AG10803 (cell line): ENCODE measurements around the gene NDRG2.

ENCODE experiments used
- DNase-seq: peaks from one replicate; pipeline ENCODE4 v3.0.0; 2010; ENCODE audit warnings: low read depth
- H3K4me3 ChIP-seq: 2 replicates; pipeline ENCODE4 v1.5.1; 2011; ENCODE audit warnings: mild to moderate bottlenecking, low read length, control low read depth
- TF ChIP-seq, protein P1 (sequence below): conservative IDR thresholded peaks from 2 replicates; pipeline ENCODE4 v1.5.1; 2011; ENCODE audit warnings: mild to moderate bottlenecking, low read length, control low read depth, inconsistent platforms

The NDRG2 gene

DNA sequence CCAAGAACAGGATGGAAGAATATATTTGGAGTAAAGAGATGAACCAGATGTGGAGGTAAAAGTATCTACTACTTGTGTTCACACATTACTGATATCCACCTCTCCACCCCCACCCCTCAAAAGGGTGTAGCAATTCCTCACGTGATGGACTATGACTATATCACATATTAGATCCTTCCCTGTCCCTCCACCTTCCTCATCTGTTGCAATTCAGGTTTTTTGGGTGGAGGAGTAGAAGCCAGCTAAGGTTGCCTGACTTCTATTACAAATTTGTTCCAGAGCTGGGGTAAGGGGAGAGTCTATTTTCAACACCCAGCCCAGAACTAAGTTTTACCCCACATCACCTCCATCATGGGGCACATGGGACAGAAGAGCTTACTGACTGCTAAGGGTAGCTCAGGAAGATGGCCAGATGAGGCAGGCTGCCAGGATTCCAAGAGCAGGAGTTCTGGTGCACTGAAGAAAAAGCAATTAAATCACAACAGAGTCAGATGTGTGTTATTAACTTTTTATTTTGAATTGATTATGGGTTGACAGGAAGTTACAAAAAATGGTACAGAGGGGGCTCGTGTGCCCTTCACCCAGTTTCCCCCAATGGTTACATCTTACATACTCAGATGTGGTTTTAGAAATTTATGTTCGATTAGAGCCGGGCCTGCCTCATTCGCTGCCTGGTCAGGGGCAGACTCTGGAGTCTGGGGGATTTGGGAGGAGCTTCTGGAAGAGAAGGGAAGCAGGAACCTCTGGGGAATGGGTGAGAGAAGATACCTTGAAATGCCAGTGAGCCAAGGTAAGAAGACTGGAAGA lies 7.7 kb upstream of the NDRG2 start:
- no peak overlapping the region for H3K4me3 ChIP-seq
- TF ChIP-seq, protein P1, sequence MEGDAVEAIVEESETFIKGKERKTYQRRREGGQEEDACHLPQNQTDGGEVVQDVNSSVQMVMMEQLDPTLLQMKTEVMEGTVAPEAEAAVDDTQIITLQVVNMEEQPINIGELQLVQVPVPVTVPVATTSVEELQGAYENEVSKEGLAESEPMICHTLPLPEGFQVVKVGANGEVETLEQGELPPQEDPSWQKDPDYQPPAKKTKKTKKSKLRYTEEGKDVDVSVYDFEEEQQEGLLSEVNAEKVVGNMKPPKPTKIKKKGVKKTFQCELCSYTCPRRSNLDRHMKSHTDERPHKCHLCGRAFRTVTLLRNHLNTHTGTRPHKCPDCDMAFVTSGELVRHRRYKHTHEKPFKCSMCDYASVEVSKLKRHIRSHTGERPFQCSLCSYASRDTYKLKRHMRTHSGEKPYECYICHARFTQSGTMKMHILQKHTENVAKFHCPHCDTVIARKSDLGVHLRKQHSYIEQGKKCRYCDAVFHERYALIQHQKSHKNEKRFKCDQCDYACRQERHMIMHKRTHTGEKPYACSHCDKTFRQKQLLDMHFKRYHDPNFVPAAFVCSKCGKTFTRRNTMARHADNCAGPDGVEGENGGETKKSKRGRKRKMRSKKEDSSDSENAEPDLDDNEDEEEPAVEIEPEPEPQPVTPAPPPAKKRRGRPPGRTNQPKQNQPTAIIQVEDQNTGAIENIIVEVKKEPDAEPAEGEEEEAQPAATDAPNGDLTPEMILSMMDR = no peak
- no peak for DNase-seq

DNA sequence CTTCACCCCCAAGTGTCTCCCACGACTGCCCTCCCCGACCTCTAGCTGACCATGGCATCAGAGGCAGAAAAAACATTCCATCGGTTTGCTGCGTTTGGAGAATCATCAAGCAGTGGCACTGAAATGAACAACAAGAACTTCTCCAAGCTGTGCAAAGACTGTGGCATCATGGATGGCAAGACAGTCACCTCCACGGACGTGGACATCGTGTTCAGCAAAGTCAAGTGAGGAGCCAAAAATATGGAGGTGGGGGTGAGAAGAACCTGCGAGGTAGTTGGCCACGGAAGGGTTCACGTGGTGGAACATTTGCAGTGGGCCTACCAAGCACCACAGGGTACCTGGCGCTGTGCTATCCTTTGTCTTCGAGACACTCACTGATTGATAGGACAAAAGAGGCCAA lies 5.7 kb upstream of the NDRG2 start:
- no peak for DNase-seq
- TF ChIP-seq, protein P1 = no peak
- H3K4me3 ChIP-seq = no peak overlapping the region

DNA sequence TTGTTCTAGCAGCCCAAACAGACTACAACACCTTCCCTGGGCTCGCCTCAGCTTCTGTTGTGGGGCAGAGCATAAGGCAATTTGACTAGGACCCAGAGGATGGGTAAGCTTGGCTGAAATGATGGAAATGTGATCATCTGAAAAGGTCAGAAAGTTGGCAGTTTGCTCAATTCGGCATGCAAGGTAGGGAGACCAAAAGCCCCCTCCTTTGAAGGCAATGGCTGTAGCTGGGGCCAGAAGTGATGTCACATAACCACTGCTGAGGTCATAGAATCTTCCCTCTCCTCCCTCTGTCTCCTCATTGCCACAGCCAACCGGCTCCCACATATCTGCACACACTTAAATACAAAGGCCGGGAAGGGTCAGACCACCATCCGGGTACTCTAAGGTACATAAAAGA lies 5.1 kb upstream of the NDRG2 start, which contains the start of gene TPPP2:
TPPP2 (plus strand) TSS at position 301 of the 400 bp plus-strand sequence. CDS start 365 bp downstream, outside the sequence.
- DNase-seq = no peak
- TF ChIP-seq, protein P1 = no peak
- no peak within 1 kb of the TSS for H3K4me3 ChIP-seq

DNA sequence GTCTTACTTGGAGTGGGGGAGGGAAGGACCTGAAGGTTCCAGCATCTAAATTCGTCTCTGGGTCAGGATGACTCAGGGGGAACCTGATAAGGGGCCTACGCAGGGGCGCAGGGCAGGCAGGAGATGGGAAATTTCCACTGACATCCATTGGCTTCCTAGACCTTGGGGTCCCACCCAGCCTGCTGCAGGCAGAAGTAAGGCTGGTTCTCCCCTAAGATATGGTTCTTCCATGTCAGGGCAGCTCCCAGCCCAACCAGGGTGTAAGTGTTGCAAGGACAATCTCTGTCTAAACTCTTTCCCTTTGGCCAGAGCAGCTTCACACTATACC lies 2.1 kb upstream of the NDRG2 start:
- no peak for DNase-seq
- TF ChIP-seq, protein P1 = no peak
- H3K4me3 ChIP-seq = no peak overlapping the region

DNA sequence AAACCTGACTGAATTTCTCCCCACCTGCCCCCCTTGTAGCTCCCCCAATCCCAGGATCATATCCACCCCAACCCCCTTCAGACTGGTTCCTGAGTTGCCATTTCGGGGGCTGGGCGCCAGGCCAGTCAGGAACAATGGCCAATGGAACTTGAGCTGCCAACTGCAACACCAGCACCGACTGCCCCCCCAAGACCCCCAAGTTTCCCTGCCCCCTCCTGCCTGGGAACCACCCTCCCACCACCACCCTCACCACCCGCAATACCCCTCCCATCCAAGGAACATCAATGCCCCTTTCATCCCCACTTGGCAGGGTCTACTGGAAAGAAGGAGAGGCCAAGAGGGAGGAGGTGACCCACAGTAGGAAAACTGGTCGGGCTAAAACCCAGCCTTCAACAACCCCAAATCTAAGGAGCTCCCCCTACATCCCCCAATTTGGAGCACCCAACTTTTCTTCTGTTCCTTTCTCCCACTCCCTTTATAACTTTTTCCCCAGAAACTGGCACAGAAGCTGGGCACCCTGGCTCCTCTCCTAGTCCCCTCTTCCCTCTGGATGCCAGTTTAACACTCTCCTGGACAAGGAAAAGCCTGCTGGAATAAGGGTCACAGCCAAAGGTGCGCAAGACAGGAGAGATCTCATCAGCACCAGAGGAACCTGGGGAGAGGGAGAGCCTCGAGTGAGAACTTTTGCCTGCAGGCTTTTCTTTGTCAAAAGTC lies 1.6 kb upstream of the NDRG2 start:
- TF ChIP-seq, protein P1 = no peak
- no peak overlapping the region for H3K4me3 ChIP-seq
- DNase-seq = no peak

DNA sequence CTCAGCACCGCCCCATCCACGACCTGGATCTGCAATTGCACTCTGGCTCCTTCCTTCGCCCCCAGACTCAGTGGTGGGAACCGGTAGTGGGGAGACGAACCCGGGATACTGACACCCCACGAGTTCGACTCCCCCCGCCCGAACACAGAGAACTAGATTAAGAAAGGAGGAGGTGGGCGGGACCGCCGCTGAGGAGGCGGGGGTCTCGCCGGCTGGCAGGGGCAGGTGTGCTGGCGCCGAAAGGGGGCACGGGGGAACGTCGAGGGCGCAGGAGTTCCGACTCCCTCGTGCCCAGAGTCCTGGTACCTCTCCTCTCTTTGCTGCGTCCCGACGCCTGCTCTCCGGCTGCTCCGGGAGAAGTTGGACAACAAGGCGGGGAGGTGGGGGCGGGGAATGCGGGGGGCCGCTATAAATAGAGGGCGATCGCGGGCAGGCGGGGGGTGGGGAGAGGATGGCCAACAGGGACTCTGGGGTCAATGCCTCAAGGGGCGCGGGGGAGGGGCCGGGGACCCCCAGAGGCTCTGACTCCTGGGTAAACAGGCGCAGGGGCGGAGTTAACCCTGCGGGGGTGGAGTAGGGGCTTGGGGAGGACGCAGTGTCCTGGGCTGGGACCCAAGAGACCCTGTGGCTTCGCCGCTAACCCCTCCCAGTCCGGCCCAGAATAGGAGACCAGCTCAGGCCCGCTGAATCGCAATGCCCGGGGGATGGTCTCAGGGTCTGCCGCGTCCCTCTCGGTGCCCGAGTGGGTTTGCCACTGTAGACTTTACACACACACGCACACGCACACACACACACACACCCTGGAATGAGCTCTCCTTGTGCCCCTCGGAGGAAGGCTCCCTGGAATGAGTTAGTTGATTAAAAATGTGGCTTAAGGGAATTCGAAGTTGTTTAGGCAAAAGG lies 761 bp upstream of the NDRG2 start:
- TF ChIP-seq, protein P1 = no peak
- DNase-seq = no peak
- H3K4me3 ChIP-seq = peak overlapping the region; percentile 48
